DMS153 treated with DMSO at 0.1 percent for 48 hours (cell line): ENCODE data around the gene ENO3.

Experiments used
- DNase-seq: peaks from one replicate; lab custom pipeline; 2025; ENCODE audit not compliant: unreplicated experiment; lab: John Stamatoyannopoulos, UW

Gene ENO3

DNA sequence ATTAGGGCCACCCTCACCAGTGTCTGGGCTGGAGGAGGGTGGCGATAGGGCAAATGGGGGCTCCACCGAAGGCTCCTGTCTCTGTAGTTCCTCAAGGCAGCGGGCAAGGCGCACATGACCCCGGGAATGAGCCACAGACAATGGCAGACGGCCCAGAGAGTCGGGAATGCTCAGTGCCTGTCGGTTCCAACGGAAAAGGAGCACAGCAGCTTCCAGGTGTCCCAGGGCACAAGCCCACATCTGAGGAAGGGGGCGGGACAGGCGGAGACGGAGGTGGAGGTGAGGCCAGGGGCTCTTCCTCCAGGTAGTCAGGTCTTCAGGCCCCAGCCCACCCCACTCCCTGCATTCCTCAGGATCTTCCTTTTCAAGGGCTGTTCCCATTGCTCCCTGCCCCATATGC is 21.8 kb downstream of the ENO3 start:
- no peak for DNase-seq

DNA sequence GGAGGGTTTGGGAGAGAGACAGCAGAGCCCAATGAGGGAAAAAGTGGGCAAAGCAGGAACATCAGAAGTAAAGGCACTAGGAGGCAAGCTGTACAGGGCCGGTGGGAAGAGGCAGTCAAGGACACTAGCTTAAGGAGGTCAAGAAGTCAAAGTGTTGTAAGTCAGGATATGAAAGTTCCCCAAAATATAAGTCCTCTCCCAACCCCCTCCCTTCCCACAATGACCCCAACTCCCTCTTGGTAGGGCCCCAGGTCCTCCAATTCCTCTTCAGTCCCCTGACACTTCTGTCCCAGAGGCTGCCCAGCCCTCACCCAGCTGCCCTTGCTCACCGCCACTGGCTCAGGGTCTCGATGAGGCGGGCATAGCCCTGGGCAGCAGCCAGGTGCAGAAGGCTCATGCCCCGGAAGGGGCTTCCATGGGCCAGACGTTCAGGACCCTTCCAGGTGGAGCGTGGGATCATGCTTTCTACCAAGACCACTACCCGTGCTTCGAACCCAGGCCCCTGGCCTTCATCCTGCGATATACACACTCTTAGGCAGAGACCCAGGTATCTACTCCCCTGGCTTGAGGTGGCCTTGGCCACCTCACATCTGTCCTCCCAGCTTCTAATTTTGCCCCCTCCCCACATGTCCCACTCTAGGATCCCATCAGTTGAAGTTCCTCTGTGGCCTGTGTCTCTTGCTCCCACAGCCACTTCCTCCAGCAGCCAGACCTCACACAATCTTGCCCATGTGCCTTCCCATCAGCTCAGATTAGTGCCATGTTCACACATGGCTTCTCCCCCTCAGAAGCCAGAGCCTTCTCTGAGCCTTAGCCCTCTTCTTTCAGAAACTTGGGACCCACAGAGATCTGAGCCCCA is 22.6 kb downstream of the ENO3 start:
- DNase-seq: no peak

DNA sequence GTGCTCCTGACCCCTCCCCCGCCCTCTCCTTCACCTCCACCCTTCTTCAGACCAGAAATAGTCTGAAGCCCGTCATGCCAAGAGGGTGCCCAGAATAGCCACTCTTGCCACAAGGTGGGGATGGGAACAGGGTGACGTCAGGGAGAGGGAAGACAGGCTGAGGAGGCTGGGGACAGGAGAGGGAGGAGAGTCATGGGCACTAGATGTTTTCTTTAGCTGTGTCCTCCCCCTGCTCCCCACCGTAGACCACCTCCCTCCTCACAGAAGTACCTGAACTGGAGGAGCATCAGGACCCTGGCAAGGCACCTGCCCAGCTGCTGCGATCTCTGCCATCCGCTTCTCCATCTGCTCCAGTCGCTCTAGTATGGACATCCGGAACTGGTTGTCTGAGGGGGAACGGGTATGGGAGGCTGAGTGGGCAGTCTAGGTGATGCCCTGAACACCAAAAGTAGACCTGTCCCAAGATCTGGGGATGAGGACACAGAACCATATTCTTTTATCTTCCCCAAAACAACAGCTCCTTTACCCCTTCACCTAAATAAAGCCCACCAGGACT is 23.3 kb downstream of the ENO3 start:
- DNase-seq: no peak

- no peak for DNase-seq
These were observed 27.8 kb downstream of the ENO3 start for GRCh38 chr17:4978726-4979125.

GRCh38 chr17:4980644-4981216 is 29.8 kb downstream of the ENO3 start:
- DNase-seq: no peak

DNA sequence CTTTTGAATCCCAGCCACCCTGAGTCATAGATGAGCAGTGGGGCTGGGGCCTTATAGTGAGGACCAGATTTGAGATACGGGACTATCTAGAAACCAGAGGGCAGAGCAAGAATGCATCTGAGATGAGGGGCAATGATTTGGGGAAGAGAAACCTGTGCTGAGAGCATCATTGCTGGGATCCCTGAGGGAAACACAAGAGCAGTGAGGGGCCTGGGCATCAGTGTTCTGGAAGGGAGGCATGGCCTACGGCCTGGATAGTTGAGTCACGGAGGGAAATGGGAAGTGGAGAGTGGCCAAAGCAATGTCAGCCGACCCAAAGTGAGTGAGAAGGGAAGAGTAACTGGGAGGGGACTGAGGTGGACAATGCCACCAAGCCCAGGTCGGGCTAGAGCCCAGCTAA is 31.4 kb downstream of the ENO3 start:
- no peak for DNase-seq

DNA sequence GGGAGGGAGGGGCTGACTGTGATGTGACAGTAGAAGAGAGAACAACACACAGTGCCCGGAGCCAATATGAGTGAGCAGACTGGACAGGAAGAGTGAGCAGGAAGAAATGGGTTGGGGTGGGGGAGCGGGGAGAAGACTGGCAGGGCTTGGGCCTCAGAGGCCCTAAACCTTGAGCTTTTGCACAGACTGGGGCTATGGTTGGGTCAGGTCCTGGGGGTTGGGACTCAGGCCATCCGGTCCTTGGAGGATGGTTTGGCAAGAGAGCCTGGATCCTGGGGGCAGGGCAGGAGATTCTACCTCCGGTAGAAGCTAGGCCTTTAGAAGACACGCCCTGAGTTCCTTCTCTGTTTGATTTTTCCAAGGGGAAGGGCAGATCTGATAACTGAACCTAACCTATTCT is 35.5 kb downstream of the ENO3 start:
- DNase-seq: no peak

GRCh38 chr17:4986951-4987766 is 36.2 kb downstream of the ENO3 start, which contains the start of gene CAMTA2:
TSS of gene CAMTA2 (minus strand) at chr17:4987675. CDS start at chr17:4986222, 1,453 bp downstream.
- DNase-seq: peak; percentile 15

DNA sequence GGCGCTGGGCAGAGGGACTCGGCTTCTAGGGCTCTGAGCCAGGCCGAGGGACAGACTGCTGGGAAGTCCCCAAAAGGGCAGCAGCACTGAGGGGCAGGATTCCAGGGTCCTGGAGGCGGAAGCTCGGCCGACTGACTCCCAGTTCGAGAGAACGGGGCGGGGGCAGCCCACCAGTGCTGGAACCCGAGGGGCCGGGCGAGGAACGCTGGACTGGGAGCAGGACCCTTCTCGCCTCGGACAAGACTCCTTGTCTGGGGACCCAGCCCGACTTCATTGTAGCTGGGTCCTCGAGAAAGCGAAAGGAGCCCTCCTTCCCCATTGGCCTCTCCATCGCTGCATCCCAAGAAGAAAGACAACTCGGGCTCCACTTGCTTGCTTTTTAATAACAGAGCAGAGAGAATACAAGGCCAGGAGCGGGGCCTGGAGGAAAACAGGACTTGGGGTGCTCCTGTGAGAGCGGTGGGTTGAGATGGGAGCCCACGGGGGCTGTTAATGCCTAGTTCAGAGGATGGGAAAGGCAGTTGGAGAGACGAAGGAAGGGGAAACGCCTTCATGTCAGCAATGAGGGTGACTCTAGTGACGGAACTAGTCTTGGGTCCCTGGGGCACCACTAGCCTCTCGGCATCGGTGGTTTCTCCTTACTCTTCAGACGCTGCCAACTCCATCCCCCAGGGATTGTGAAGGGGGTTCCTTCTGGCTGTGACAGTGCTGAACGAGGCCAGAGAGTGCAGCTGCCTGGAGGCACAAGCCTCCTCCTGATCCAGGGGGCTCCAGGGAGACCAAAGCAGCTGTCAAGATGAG is 37.0 kb downstream of the ENO3 start:
- DNase-seq: no peak

DNA sequence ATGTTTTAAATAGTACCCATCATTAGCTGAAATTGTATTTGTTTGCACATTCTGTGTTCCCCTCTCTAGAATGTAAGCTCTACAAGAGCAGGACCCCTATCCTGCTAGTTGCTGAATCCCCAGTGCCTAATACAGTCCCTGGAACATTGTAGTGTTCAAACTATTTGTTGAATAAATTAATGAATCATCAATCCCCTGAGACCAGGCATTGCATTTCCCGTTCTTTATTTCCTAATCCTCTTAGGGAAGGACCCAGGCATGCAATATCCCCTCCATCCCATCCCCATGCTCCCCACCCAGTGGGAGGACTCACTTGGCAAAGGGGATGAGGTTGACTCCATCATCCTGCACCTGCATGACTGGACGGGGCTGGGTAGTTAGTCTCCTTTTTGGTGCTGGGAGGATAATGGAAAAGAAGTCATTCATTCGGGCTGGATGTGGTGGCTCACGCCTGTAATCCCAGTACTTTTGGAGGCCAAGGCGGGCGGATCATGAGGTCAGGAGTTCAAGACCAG is 43.2 kb downstream of the ENO3 start:
- DNase-seq: no peak

DNA sequence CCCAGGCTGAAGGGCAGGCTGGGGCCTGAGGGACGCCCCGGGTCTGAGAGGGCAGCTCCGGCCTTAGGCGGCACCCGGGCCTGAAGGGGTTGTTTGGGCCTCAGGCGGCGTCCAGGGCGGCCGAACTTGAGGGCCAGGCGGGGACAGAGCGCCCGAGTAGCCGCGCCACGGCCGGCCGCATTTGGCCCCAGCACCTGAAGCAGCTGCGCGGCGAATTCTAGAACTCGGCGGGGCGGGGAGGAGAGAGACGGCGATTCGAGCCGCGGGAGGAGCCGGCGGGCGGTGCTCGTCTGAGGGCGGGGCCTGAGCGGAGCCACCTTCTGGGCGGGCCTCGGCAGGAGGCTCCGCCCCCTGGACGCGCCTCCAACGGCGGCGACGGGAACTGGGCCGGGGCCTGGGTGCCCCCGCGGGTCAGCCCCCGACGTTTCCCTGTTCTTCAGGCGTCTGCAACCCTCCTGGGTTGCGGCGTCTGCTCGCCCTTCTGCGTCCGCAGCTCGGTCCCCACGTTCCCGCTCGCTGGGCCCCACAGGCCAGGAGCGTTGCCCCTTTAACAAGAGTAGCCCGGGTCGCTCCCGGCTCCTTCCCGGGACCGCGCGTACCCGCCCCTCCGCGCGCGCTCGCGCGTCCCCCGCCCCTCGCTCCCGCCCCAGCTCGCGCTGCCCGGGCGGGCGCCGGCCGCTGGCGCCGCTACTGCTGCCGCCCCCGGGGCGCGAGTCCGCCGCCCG is 46.5 kb downstream of the ENO3 start, which contains the start of the genes INCA1 and KIF1C:
Gene INCA1, minus strand, starts transcription at position 221 of the 725 bp plus-strand sequence. CDS start 3,085 bp downstream, outside the sequence.
Gene KIF1C, plus strand, starts transcription at position 649 of the 725 bp plus-strand sequence. CDS start 2,297 bp downstream, outside the sequence.
- peak; percentile 40 for DNase-seq

GRCh38 chr17:4998027-4998731 is 47.3 kb downstream of the ENO3 start:
- DNase-seq: no peak

DNA sequence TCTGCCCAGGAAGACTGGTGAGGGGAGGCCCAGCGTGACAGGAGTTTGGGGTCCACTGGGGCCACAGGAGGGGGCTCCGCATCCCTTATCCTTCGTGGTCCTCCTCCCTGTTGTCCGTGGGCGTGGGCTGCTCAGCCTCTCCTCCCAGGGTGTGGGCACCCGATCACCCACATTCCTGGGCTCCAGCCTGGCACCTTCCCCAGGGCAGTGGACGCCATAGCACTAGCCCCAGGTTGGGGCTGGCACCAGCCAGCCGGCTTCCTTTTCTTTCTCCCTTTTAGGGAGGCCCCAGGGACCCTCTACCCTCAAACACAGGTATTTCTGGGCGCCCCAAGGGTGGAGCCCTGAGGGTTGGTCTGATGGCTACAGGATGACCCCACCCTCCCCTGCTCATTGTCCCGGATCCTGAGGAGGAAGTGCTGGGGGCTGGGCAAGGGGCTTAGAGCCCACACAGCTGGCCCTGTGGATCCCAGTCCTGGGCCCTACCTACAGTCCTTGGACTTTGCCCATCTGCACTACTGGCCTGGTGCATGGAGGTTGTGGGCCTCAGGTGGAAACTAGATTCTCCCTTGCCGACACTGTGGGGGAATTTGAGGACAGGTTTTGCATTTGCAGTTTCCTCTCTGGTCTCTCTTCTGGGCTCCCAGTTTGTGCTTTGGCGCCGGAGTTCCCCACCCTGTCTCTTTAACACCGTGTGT is 48.0 kb downstream of the ENO3 start:
- DNase-seq: no peak

GRCh38 chr17:4999430-5000093 is 48.6 kb downstream of the ENO3 start:
- no peak for DNase-seq

- no peak for DNase-seq
These were observed 49.3 kb downstream of the ENO3 start for GRCh38 chr17:5000237-5000639.

DNA sequence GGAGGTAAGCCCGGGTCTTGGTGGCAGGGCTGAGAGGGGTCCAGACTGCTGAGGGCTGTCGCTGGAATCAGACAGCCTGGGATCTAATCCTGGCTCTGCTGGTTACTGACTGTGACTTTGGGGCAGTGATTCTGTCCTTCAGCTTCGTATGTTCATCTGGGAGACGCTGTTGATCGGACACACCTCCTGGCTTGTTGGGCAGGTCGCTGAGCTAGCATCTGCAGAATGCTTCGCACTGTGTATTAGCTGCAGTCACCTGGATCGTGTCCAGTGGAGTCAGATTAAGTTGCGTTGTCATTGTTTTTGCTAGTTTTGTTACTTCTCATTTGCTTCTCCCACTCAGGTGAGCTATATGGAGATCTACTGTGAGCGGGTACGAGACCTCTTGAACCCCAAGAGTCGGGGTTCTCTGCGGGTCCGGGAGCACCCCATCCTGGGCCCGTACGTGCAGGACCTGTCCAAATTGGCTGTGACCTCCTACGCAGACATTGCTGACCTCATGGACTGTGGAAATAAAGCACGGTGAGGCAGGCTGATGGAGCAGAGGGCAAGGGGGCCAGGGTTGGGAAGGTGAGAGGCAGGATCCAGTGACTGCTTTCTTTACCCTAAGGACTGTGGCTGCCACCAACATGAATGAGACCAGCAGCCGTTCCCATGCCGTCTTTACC is 51.3 kb downstream of the ENO3 start:
- DNase-seq: no peak

- DNase-seq: no peak
These were observed 52.4 kb downstream of the ENO3 start for GRCh38 chr17:5003214-5003867.
